Measurements from ENCODE around the gene ALOX5. TPM values are rescaled to one million over a fixed set of nuclear protein-coding genes. Genes with fewer than 3 reads are reported as not detected.

ALOX5 gene
- total RNA-seq, 1 donor from 2014 or later, result 222 TPM

GRCh38 chr10:45378914-45379726, 5.1 kb downstream of the ALOX5 start:
- peaks cover 21% of the 10 kb centered on the region for H3K4me1 ChIP-seq
- no peak for TF ChIP-seq CTCF (IDR thresholded peaks at IDR 0.05)
- intact Hi-C loops (cut with DNase I), result no loop called here
- ATAC-seq, result peak; percentile 31 to 64
- H3K36me3 ChIP-seq, result peaks cover 10% of the 10 kb centered on the region
- H3K4me3 ChIP-seq, result no peak overlapping the region
- peak overlapping the region; percentile 74 for H3K27ac ChIP-seq
- peak; percentile 84 for DNase-seq
- H3K9me3 ChIP-seq, result no peaks in the 10 kb centered on the region
- peaks cover 33% of the 10 kb centered on the region for H3K27me3 ChIP-seq (ENCODE audit: low read depth)

- TF ChIP-seq CTCF (IDR thresholded peaks at IDR 0.05), result no peak
- Histone ChIP-seq H3K9me3 (no peaks in the 10 kb centered on the region), H3K4me1 (peaks cover 14% of the 10 kb centered on the region), H3K27me3 (ENCODE audit: low read depth) (peaks cover 24% of the 10 kb centered on the region), H3K36me3 (peaks cover 10% of the 10 kb centered on the region), H3K27ac (peak overlapping the region; percentile 74), H3K4me3 (no peak overlapping the region)
- intact Hi-C loops (cut with DNase I), result no loop called here
- ATAC-seq (peak; percentile 78 to 82), DNase-seq (peak; percentile 83)
Measured at GRCh38 chr10:45379891-45380540, 6.0 kb downstream of the ALOX5 start.

- intact Hi-C loops (cut with DNase I), result no loop called here
- Histone ChIP-seq H3K4me1 (peaks cover 14% of the 10 kb centered on the region), H3K4me3 (no peak overlapping the region), H3K36me3 (peaks cover 10% of the 10 kb centered on the region), H3K27me3 (ENCODE audit: low read depth) (peaks cover 14% of the 10 kb centered on the region), H3K9me3 (no peaks in the 10 kb centered on the region), H3K27ac (peak overlapping the region; percentile 74)
- peak; percentile 41 to 47 for ATAC-seq
- no peak for TF ChIP-seq CTCF (IDR thresholded peaks at IDR 0.05)
- DNase-seq, result peak; percentile 76
Measured at GRCh38 chr10:45380903-45381620, 7.0 kb downstream of the ALOX5 start.

- DNase-seq (no peak), ATAC-seq (no peak)
- Histone ChIP-seq H3K27ac (no peak overlapping the region), H3K4me3 (no peak overlapping the region), H3K36me3 (peaks cover 13% of the 10 kb centered on the region), H3K27me3 (ENCODE audit: low read depth) (peaks cover 10% of the 10 kb centered on the region), H3K9me3 (no peaks in the 10 kb centered on the region), H3K4me1 (peaks cover 14% of the 10 kb centered on the region)
- TF ChIP-seq CTCF (IDR thresholded peaks at IDR 0.05), result no peak
- intact Hi-C loops (cut with DNase I), result no loop called here
Measured at GRCh38 chr10:45382591-45382990, 8.6 kb downstream of the ALOX5 start.

- H3K27me3 ChIP-seq (ENCODE audit: low read depth), result no peaks in the 10 kb centered on the region
- H3K27ac ChIP-seq, result no peak overlapping the region
- H3K9me3 ChIP-seq, result no peaks in the 10 kb centered on the region
- peaks cover 3% of the 10 kb centered on the region for H3K4me1 ChIP-seq
- ATAC-seq, result no peak
- TF ChIP-seq CTCF (IDR thresholded peaks at IDR 0.05), result no peak
- intact Hi-C loops (cut with DNase I), result no loop called here
- no peak for DNase-seq
- H3K4me3 ChIP-seq, result no peak overlapping the region
- H3K36me3 ChIP-seq, result peaks cover 13% of the 10 kb centered on the region
Measured at GRCh38 chr10:45383682-45384330, 9.8 kb downstream of the ALOX5 start.
